Breast epithelium (tissue), 3 donors: ENCODE measurements around the gene FAM20C.

Experiments used
- POLR2A ChIP-seq: fragments of 450-650 bp; IDR thresholded peaks from one replicate; pipeline ENCODE4 v1.6.1; 2016; ENCODE audit warnings: antibody characterized with exemption, mild to moderate bottlenecking, moderate library complexity
- TF ChIP-seq, protein P1 (sequence below), 3 donors: fragments of 450-650 bp; IDR thresholded peaks; one replicate each; pipeline ENCODE4 v1.5.1; 2016 to 2017; ENCODE audit warnings: antibody characterized with exemption in 3 of 3, mild to moderate bottlenecking in 3 of 3, moderate library complexity in 3 of 3

DNA sequence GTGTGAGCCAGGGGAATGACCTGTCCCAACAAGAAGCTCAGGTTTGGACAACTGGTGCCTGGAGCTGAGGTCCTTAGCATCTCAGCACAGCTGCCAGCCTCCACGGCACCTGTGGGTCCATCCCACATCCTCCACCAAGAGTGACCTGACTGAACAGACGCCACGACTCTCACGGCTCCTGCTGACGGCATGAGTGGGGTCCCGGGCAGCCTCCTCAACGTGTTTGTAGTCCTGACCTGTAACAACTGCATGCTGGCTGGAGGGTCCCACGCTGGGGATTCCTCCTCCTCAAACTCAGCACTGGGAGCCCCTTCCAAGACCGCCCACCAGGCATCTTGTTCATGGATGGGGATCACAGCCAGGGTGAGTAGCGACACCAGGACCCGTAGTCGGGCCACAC, 36.2 kb downstream of the FAM20C start:
- TF ChIP-seq, protein P1, sequence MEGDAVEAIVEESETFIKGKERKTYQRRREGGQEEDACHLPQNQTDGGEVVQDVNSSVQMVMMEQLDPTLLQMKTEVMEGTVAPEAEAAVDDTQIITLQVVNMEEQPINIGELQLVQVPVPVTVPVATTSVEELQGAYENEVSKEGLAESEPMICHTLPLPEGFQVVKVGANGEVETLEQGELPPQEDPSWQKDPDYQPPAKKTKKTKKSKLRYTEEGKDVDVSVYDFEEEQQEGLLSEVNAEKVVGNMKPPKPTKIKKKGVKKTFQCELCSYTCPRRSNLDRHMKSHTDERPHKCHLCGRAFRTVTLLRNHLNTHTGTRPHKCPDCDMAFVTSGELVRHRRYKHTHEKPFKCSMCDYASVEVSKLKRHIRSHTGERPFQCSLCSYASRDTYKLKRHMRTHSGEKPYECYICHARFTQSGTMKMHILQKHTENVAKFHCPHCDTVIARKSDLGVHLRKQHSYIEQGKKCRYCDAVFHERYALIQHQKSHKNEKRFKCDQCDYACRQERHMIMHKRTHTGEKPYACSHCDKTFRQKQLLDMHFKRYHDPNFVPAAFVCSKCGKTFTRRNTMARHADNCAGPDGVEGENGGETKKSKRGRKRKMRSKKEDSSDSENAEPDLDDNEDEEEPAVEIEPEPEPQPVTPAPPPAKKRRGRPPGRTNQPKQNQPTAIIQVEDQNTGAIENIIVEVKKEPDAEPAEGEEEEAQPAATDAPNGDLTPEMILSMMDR (IDR thresholded peaks at IDR 0.05), result no peak
- no peak for TF ChIP-seq POLR2A
